GM21619 (cell line): Measurements from ENCODE around the gene LONRF2.
"Not testable (repeated sequence)": the region's sequence is repeated elsewhere in the genome, so short reads cannot be mapped to it uniquely, and the experiment has no call there.

ENCODE experiments used
- ATAC-seq: cut with Tn5 transposase; IDR thresholded peaks from one replicate; pipeline ENCODE4 v1.9.1; 2021; ENCODE audit not compliant: unreplicated experiment

LONRF2 gene

DNA sequence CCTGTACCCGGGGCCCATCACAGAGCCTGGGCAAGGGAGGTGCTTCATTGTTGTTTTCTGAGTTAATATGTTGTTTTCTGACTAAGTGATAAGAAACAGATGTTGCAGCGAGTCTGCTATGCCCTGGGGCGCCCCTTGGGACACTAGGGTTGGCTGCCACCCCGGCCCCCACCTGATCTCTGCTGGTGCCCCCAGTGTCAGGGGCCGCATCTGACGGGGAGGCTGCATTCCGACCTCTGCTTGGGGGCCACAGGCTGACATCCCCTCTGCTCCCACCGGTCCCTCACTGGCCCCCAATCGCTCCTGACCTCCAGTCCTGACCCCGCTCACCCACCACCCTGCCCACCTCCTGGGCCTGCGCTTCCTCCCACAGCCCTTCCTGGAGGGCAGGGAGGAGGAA, 65.9 kb downstream of the LONRF2 start:
- ATAC-seq = no peak

DNA sequence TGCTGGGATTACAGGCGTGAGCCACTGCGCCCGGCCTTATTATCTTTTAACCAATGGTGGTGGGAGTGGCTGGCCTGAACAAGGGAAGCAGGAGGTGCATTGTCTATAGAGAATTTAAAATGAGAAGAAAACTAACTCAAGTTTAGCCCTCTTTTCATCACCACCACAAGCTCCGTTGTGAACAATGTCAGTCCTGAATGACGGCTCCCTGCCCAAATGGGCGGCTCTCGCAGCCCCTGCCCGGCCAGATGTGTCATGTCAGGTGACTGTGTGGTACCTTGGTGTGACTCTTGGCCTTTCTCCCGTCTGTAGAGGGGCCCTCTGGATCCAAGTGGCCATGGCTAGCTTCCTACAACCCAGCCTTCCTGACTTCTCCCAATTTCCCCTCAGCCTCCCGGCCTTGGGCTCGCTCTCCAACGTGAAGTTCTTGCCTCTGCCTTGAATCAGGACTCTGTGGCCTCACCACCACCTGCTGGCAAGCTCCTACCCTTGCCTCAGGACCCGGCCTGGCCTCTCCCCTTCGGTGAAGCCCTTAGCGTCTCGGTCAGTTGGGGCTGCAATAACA, 67.6 kb downstream of the LONRF2 start:
- ATAC-seq = no peak

DNA sequence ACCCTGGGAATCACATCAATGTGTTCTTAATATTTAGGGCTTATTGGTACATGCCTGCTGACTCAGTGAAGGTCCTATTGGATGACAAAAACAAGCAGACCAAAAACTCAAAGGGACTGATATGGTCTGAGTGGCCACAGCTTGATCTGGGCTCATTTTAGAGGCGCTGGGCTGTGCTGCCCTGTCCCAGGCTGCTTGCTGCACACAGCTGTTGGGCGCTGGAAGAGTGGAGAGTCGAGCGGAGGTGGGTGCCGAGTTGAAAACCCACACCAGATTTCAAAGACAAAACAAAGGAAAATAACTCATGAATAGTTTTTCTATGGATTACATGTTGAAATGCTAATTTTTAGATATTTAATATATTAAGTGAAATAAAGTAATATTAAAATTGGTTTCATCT, 68.5 kb downstream of the LONRF2 start:
- ATAC-seq = no peak

DNA sequence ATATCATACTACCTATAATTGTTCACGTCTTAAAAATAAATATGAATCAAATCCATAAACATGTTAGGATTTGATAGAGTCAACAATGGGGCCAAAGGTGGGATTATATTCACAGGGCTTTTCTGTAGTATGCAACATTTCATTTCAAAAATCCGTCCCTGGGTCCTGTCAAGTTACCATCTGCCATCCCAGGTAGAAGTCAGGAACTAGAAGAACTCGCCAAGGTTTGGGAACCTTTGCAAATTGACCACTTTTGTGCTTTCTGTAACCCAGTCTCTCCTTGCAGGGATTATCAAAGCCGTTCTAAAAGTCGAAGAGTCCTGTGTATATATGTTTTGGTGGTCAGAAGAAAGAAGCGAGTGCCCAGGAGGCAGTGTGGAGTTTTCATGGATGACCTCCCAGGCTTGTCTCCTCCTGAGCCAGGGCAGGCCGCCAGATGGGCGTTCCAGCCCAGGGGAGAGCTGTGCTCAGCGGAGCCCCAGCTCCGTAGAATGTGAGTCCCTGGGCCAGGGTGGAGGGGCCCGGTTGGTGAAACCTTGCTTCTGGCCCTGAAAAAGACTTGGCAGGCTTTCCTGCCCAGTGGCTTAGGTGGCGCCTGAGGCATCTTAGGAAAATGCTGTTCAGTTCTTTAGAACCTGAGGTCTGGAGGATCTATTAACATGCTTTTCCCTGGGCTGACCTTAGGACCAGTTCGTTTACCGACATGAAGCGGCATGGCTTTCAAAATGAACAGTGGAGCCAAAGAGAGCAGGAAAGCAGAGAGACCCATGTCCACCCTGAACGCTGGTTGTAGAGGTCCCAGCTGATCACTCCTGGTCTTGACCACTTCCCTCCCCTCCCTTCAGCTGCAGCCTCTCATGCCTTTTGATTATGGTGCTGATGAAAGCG, 69.2 kb downstream of the LONRF2 start:
- ATAC-seq = no peak

DNA sequence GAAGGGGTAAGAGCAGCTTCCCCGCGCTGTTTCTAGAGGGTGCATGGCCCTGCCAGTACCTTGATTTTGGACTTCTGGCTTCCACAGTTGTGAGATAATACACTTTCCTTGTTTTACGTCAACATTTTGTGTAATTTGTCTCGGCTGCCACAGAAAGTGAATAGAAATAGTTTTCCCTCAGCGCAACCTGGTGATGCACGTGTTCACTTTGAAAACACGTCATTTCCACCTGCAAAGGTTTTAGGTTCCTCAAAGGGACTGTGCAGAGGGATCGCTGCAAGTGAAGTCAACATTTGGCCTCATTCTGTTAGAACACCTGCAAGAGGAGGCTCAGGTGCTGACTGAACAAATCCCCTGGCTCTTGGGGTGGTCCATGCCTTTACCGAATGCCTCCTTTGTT, 71.7 kb downstream of the LONRF2 start:
- ATAC-seq = no peak

GRCh38 chr2:100248971-100249370, 73.3 kb downstream of the LONRF2 start:
- ATAC-seq = no peak

GRCh38 chr2:100248556-100248955, 73.7 kb downstream of the LONRF2 start:
- ATAC-seq = not testable (repeated sequence)

GRCh38 chr2:100248044-100248330, 74.3 kb downstream of the LONRF2 start:
- no peak for ATAC-seq

- ATAC-seq = peak; percentile 83
These were observed 74.9 kb downstream of the LONRF2 start for GRCh38 chr2:100247256-100248043.

- no peak for ATAC-seq
These were observed 75.8 kb downstream of the LONRF2 start for GRCh38 chr2:100246163-100247145.

- no peak for ATAC-seq
These were observed 76.6 kb downstream of the LONRF2 start for GRCh38 chr2:100245681-100246080.

DNA sequence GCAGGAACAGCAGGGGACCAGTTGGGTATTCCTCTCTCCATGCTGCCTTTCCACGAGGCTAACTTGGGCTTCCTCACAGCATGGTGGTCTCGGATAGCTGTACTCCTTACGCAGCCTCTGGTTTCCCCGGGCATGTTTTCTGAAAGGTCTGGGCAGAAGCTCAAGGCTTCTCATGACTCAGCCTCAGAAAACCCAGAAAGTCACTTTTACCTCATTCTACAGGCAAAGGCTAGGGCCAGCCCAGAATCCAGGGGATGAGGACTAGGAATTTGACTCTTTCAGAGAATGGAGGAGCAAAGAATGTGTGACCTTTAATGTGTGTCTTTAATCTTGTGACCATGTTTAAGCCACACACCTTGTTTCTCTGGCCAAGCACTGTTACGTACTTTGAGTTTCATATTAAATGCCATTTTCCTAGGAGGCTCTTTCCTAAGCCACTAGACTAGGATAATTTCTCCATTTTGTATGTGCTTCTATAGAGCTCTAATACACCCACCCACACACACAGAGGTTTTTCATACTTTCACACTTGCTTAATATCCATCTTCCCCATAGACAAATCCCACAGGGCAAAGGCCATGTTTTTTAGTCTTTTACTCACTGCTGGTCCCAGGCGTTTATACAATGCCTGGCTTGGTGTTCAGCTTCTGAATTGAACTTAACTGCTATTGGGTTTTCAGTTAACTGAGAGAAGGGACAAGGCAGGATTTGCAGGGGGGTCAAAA, 77.3 kb downstream of the LONRF2 start:
- no peak for ATAC-seq

DNA sequence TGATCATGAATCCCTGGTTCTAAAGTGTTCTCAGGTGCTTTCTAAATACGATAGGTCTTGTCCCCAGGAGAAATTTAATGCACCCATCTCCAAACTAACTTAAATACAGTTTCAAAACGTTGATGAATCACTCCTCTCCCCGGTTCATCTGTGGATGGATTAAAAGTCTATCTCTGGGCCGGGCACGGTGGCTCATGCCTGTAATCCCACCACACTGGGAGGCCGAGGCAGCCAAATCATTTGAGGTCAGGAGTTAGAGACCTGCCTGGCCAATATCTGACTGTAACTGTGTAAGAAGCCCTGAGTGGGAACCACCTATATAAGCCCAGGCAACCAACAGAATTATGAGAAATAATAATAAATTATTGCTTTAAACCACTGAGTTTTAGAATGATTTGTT, 78.7 kb downstream of the LONRF2 start:
- no peak for ATAC-seq

DNA sequence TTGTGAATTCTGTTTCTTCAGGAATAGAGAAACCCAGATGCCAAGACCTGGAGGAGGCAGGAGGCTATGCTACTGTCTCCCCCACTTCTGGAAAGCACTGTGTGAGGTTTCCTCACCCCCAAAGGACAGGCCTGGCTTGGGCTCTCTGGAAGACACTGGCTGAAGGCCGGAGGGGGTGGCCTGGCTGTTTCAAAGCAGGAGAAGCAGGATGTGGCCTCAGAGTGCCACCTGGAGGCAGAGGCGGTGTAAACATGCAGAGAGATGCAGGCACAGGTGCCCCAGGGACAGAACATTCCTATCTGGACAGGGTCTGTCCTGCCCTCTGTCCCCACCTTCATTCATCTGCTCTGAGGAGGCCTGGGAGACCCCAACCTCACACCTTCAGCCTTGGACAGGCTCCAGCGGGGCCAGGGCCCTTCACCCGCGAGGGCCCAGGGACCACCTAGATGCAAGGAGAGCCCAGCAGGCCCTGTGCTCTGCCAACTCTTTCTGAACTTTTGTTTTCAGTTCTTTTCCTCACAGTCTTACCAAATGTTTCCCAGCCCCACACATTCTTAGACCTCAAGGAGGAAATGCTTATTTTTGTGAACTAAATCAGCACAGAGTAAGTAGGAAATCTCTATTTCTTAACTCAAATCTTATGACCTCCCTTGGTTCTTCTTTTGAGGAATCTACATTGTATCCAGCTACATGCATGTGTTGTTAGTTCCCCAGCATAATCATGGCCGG, 79.2 kb downstream of the LONRF2 start:
- ATAC-seq = no peak

DNA sequence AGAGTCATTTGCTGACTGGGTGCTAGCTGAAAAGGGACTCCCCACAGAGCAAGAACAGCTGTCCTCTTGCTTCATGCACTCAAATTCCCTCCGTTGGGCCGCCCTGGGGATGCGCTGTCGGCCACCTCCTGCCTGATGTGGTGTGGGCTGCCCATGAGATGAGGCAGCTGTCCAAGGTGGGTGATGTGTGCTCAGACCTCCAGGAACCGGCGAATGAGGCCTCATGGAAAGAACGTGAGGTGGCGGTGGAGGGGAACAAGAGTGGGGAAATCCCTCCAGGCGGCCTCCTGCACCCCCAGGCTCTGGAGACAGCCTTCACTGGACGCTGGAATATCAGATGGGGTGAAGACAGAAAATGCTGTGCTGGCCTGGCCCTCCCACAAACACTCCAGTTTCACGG, 79.8 kb downstream of the LONRF2 start:
- no peak for ATAC-seq

DNA sequence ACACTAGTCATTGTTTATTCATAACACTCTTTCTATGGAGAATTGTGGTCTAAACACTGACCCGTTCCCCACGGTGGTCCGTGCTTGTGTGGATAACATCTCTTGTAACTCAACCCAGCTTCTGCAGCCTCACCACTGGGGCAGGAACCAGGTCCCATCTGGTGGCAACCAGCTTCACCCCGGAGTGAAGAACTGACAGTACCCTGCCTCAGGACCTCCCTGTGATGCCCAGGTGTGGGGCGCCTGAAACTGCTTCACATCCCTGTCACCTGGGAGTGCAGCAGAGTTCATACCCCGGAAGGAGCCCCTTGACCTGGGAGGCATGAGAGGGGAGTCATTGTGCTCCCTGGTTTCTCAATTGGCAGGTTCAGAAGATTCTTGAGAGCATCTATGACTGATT, 81.1 kb downstream of the LONRF2 start:
- ATAC-seq = no peak

DNA sequence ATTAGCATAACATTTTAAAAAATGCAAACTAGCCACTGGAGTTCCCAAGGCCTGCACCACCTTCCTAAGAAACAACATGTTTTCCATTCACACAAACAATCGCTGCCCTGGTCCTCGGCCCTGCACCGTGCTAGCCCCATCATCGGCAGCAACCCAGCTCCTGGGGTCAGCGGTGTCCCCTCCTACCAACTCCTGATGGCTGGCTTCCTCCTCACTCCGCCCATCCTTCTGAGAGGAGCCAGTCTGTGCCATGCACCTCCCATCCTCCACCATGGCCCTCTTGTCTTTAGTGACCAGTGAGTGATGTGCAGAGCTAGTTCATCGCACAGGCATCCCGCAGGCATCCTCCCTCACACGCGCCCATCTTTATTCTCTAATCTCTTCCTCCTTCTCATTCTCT, 81.9 kb downstream of the LONRF2 start:
- ATAC-seq = no peak

GRCh38 chr2:100239486-100240210, 82.7 kb downstream of the LONRF2 start:
- no peak for ATAC-seq

DNA sequence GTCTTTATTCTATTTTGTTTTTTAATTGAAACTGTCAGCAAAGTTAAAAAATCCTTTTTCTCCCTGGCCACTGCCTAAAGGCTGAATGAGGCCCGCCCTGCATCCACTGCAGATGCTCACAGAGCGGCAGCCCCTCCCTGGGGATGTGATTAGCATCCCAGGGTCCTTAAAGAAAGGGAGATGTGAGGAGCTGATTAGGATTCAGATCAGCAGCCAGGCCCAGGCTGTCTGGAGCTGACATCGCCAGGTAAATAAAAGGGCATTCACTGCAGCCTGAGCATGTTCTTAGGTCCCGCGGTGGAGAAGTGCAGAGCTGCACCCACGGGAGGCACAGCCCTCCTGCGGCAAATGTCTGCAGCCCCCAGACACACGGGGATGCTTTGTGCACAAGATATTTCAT, 83.8 kb downstream of the LONRF2 start:
- no peak for ATAC-seq
